ENCODE data around the gene PSD. TPM values are rescaled to one million over a fixed set of nuclear protein-coding genes. Genes with fewer than 3 reads are reported as not detected.

The PSD gene
- total and polyA plus RNA-seq, 9 of the 15 experiments (the other 6 are each of a cell fraction or from before 2014, with no cell fraction given) = 0.11 to 1.7 (median 0.54) TPM; not detected in 2

DNA sequence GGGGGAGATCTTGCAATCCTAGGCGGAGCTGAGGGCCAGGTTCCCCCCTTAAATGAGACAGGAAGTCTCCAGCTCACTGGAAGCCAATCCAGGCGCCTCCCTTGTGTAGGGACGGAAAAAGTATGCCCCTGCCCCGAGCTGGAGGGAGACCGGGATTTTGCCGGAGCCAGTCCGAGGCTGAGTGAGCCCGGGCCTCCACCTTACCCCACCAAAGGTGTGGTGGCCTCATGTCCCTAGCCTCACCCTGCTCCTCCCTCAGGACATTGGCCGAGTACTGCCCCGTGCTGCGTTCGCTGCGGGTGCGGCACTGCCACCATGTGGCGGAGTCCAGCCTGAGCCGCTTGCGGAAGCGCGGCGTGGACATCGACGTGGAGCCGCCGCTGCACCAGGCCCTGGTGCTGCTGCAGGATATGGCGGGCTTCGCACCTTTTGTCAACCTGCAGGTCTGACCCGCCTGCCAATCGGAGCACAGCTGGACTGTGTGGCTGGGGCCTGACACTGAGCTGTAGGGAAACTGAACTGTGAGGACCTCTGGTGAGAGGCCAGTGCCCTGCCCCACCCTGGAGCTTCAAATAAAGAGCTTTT lies 4.1 kb upstream of the PSD start (continued):
- TF ChIP-seq, protein P1, sequence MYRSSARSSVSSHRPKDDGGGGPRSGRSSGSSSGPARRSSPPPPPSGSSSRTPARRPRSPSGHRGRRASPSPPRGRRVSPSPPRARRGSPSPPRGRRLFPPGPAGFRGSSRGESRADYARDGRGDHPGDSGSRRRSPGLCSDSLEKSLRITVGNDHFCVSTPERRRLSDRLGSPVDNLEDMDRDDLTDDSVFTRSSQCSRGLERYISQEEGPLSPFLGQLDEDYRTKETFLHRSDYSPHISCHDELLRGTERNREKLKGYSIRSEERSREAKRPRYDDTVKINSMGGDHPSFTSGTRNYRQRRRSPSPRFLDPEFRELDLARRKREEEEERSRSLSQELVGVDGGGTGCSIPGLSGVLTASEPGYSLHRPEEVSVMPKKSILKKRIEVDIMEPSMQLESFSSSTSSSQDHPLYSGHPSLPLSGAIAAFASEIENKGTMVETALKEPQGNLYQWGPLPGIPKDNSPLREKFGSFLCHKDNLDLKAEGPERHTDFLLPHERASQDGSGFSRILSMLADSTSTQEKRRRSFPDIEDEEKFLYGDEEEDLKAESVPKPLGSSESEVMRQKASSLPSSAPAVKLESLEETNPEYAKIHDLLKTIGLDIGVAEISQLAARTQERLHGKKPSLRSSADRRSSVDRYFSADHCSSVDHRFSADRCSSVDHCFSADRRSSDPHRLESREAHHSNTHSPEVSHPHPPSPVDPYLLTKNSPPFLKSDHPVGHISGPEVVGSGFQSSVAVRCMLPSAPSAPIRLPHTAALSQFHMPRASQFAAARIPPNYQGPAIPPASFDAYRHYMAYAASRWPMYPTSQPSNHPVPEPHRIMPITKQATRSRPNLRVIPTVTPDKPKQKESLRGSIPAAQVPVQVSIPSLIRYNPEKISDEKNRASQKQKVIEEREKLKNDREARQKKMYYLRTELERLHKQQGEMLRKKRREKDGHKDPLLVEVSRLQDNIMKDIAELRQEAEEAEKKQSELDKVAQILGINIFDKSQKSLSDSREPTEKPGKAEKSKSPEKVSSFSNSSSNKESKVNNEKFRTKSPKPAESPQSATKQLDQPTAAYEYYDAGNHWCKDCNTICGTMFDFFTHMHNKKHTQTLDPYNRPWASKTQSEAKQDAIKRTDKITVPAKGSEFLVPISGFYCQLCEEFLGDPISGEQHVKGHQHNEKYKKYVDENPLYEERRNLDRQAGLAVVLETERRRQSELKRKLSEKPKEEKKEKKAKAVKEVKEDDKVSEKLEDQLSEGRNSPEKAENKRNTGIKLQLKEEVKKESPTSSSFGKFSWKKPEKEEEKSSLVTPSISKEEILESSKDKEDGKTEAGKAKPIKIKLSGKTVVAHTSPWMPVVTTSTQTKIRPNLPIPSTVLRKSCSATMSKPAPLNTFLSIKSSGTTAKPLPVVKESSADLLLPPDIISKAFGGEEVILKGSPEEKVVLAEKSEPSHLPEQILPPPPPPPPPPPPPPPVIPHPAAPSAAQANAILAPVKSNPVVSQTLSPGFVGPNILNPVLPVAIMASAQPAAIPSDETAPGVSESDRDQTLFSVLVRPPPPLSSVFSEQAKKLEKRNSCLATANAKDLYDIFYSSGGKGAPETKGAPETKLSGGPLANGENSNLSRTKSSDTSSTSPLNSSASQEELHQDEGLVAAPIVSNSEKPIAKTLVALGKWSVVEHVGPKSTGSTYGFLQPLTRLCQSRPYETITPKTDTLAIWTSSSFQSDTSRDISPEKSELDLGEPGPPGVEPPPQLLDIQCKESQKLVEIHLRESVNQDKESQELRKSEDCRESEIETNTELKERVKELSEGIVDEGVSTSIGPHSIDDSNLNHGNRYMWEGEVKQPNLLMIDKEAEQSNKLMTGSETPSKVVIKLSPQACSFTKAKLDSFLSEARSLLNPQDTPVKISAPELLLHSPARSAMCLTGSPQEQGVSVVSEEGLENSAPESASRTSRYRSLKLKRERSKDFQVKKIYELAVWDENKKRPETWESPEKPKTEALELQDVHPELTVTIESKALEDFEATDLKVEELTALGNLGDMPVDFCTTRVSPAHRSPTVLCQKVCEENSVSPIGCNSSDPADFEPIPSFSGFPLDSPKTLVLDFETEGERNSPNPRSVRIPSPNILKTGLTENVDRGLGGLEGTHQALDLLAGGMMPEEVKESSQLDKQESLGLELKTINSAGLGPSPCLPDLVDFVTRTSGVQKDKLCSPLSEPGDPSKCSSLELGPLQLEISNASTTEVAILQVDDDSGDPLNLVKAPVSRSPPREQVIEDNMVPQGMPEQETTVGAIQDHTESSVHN (IDR thresholded peaks at IDR 0.05; ENCODE audit: borderline replicate concordance in 1 of 2, low read depth in 1 of 2) = no peak
- TF ChIP-seq ZNF57 (CRISPR knock-in tag; IDR thresholded peaks at IDR 0.05) (no peak), SIN3B (IDR thresholded peaks at IDR 0.05; ENCODE audit: low read depth) (no peak), SREBF1 (IDR thresholded peaks at IDR 0.05; ENCODE audit: borderline replicate concordance, low read depth, low read length) (no peak), MTA3 (IDR thresholded peaks at IDR 0.05; ENCODE audit: borderline replicate concordance) (peak; percentile 71; the same call in 1 of the 2 replicates), ZNF764 (CRISPR knock-in tag; IDR thresholded peaks at IDR 0.05; ENCODE audit: low read depth) (no peak), FOXK1 (CRISPR knock-in tag; IDR thresholded peaks at IDR 0.05; ENCODE audit: borderline replicate concordance) (0 out of 2 replicates have a peak, but pooled peaks have one; percentile 76), SOX6 (IDR thresholded peaks at IDR 0.05) (peak; percentile 23; the same call in 1 of the 2 replicates), ETS2 (tag; IDR thresholded peaks at IDR 0.05; ENCODE audit: borderline replicate concordance, poor library complexity, severe bottlenecking) (no peak), CEBPG (CRISPR knock-in tag; IDR thresholded peaks at IDR 0.05) (no peak), CEBPG (tag; conservative IDR thresholded peaks at IDR 0.05 in 1 of 2, IDR thresholded peaks at IDR 0.05 in 1 of 2) (no peak), ELF1 (tag; IDR thresholded peaks at IDR 0.05) (peak; percentile 82)
- TF ChIP-seq, protein P2, sequence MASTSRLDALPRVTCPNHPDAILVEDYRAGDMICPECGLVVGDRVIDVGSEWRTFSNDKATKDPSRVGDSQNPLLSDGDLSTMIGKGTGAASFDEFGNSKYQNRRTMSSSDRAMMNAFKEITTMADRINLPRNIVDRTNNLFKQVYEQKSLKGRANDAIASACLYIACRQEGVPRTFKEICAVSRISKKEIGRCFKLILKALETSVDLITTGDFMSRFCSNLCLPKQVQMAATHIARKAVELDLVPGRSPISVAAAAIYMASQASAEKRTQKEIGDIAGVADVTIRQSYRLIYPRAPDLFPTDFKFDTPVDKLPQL (IDR thresholded peaks at IDR 0.05; ENCODE audit: extremely low read depth, insufficient read length) = no peak
- TF ChIP-seq, protein P3, sequence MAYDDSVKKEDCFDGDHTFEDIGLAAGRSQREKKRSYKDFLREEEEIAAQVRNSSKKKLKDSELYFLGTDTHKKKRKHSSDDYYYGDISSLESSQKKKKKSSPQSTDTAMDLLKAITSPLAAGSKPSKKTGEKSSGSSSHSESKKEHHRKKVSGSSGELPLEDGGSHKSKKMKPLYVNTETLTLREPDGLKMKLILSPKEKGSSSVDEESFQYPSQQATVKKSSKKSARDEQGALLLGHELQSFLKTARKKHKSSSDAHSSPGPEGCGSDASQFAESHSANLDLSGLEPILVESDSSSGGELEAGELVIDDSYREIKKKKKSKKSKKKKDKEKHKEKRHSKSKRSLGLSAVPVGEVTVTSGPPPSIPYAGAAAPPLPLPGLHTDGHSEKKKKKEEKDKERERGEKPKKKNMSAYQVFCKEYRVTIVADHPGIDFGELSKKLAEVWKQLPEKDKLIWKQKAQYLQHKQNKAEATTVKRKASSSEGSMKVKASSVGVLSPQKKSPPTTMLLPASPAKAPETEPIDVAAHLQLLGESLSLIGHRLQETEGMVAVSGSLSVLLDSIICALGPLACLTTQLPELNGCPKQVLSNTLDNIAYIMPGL (CRISPR knock-in tag; IDR thresholded peaks at IDR 0.05) = no peak; the same call in 1 of the 2 replicates
- TF ChIP-seq, protein P4, sequence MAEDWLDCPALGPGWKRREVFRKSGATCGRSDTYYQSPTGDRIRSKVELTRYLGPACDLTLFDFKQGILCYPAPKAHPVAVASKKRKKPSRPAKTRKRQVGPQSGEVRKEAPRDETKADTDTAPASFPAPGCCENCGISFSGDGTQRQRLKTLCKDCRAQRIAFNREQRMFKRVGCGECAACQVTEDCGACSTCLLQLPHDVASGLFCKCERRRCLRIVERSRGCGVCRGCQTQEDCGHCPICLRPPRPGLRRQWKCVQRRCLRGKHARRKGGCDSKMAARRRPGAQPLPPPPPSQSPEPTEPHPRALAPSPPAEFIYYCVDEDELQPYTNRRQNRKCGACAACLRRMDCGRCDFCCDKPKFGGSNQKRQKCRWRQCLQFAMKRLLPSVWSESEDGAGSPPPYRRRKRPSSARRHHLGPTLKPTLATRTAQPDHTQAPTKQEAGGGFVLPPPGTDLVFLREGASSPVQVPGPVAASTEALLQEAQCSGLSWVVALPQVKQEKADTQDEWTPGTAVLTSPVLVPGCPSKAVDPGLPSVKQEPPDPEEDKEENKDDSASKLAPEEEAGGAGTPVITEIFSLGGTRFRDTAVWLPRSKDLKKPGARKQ (CRISPR knock-in tag; IDR thresholded peaks at IDR 0.05) = no peak
